ENCODE data around the gene ZNF578. TPM values are rescaled to one million over a fixed set of nuclear protein-coding genes. Genes with fewer than 3 reads are reported as not detected.
"Not testable (repeated sequence)": the region's sequence is repeated elsewhere in the genome, so short reads cannot be mapped to it uniquely, and the experiment has no call there.

The ZNF578 gene
- polyA plus RNA-seq, 3 donors, result 5.6 to 8.6 (median 5.7) TPM

GRCh38 chr19:52498571-52498970 is 45.2 kb downstream of the ZNF578 start:
- no peak for DNase-seq

- DNase-seq, result not testable (repeated sequence)
Observed at GRCh38 chr19:52500474-52500873, 47.1 kb downstream of the ZNF578 start.

GRCh38 chr19:52500991-52501390 is 47.6 kb downstream of the ZNF578 start:
- DNase-seq, result not testable (repeated sequence)

GRCh38 chr19:52507266-52507665 is 53.9 kb downstream of the ZNF578 start:
- no peak for DNase-seq

- DNase-seq, result no peak
Observed at GRCh38 chr19:52516191-52516590, 62.8 kb downstream of the ZNF578 start.

- DNase-seq, result no peak
Observed at GRCh38 chr19:52518646-52519045, 65.3 kb downstream of the ZNF578 start.

GRCh38 chr19:52519175-52519574 is 65.8 kb downstream of the ZNF578 start:
- DNase-seq, result not testable (repeated sequence)

- no peak for DNase-seq
Observed at GRCh38 chr19:52520013-52520412, 66.7 kb downstream of the ZNF578 start.

GRCh38 chr19:52522551-52522950 is 69.2 kb downstream of the ZNF578 start:
- DNase-seq, result no peak

- no peak for DNase-seq
Observed at GRCh38 chr19:52524086-52524485, 70.7 kb downstream of the ZNF578 start.

- peak; percentile 92 for DNase-seq
Observed at GRCh38 chr19:52527134-52527955, 74.0 kb downstream of the ZNF578 start, which contains the start of gene ZNF808. Gene ZNF808, plus strand, starts transcription at chr19:52527668. Its CDS starts 15,617 bp downstream, at chr19:52543285.

GRCh38 chr19:52527956-52528351 is 74.6 kb downstream of the ZNF578 start:
- no peak for DNase-seq

GRCh38 chr19:52532480-52532879 is 79.1 kb downstream of the ZNF578 start:
- DNase-seq, result no peak

GRCh38 chr19:52533901-52534300 is 80.5 kb downstream of the ZNF578 start:
- no peak for DNase-seq

GRCh38 chr19:52535385-52535770 is 82.0 kb downstream of the ZNF578 start:
- DNase-seq, result not testable (repeated sequence)

- peak; percentile 82 for DNase-seq
Observed at GRCh38 chr19:52535771-52536447, 82.6 kb downstream of the ZNF578 start.

- no peak for DNase-seq
Observed at GRCh38 chr19:52536448-52536800, 83.1 kb downstream of the ZNF578 start.

GRCh38 chr19:52538815-52539214 is 85.5 kb downstream of the ZNF578 start:
- not testable (repeated sequence) for DNase-seq

- not testable (repeated sequence) for DNase-seq
Observed at GRCh38 chr19:52541176-52541575, 87.8 kb downstream of the ZNF578 start.

- DNase-seq, result no peak
Observed at GRCh38 chr19:52541608-52542007, 88.3 kb downstream of the ZNF578 start.

GRCh38 chr19:52542541-52542940 is 89.2 kb downstream of the ZNF578 start:
- DNase-seq, result not testable (repeated sequence)

GRCh38 chr19:52542984-52543664 is 89.8 kb downstream of the ZNF578 start:
- DNase-seq, result no peak

Measured in renal pelvis (tissue), 4 donors.